ENCODE results near the gene IDI1.

DNA sequence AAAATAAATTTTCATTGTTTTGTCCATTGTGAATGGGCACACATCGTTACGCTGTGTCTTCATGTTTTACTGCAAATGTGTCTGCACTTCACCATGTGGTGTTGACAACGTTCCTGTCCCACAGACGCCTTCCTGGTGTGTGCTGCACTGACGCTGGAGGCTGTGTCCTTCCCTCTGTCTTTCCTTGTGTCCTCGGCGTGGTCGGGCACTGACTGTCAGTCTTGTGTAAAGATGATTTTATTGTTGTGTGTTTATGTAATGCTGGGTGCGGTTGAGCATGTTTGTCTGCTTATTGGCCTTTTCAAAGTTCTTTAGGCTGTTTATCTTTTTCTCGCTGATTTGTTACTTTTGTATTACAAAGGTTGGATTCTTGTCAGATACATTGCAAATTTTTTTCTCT is 41.3 kb downstream of the IDI1 start:
- TF ChIP-seq RAD21 (IDR thresholded peaks at IDR 0.05; ENCODE audit: low read depth) (no peak), TAF1 (IDR thresholded peaks at IDR 0.05; ENCODE audit: low read depth) (no peak), NFIC (IDR thresholded peaks at IDR 0.05) (no peak), EP300 (IDR thresholded peaks at IDR 0.05; ENCODE audit: borderline replicate concordance) (no peak), FOXM1 (IDR thresholded peaks at IDR 0.05; ENCODE audit: borderline replicate concordance, low read depth) (no peak), TCF12 (IDR thresholded peaks at IDR 0.05; ENCODE audit: low read depth) (no peak), CEBPB (IDR thresholded peaks at IDR 0.05) (no peak), CREB1 (IDR thresholded peaks at IDR 0.05; ENCODE audit: low read depth) (no peak), ZBTB7A (IDR thresholded peaks at IDR 0.05; ENCODE audit: low read depth) (no peak)
- TF ChIP-seq, protein P1, sequence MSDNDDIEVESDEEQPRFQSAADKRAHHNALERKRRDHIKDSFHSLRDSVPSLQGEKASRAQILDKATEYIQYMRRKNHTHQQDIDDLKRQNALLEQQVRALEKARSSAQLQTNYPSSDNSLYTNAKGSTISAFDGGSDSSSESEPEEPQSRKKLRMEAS (IDR thresholded peaks at IDR 0.05) = no peak
- TF ChIP-seq, protein P2, sequence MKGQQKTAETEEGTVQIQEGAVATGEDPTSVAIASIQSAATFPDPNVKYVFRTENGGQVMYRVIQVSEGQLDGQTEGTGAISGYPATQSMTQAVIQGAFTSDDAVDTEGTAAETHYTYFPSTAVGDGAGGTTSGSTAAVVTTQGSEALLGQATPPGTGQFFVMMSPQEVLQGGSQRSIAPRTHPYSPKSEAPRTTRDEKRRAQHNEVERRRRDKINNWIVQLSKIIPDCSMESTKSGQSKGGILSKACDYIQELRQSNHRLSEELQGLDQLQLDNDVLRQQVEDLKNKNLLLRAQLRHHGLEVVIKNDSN (IDR thresholded peaks at IDR 0.05) = no peak
- TF ChIP-seq, protein P3, sequence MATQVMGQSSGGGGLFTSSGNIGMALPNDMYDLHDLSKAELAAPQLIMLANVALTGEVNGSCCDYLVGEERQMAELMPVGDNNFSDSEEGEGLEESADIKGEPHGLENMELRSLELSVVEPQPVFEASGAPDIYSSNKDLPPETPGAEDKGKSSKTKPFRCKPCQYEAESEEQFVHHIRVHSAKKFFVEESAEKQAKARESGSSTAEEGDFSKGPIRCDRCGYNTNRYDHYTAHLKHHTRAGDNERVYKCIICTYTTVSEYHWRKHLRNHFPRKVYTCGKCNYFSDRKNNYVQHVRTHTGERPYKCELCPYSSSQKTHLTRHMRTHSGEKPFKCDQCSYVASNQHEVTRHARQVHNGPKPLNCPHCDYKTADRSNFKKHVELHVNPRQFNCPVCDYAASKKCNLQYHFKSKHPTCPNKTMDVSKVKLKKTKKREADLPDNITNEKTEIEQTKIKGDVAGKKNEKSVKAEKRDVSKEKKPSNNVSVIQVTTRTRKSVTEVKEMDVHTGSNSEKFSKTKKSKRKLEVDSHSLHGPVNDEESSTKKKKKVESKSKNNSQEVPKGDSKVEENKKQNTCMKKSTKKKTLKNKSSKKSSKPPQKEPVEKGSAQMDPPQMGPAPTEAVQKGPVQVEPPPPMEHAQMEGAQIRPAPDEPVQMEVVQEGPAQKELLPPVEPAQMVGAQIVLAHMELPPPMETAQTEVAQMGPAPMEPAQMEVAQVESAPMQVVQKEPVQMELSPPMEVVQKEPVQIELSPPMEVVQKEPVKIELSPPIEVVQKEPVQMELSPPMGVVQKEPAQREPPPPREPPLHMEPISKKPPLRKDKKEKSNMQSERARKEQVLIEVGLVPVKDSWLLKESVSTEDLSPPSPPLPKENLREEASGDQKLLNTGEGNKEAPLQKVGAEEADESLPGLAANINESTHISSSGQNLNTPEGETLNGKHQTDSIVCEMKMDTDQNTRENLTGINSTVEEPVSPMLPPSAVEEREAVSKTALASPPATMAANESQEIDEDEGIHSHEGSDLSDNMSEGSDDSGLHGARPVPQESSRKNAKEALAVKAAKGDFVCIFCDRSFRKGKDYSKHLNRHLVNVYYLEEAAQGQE (IDR thresholded peaks at IDR 0.05; ENCODE audit: low read depth) = no peak
